Ovary (tissue), 3 donors: Measurements from ENCODE around the gene CAPN5.

ENCODE experiments used
- EP300 ChIP-seq: sonication (generic); formaldehyde crosslinking; IDR thresholded peaks from one replicate; pipeline ENCODE4 v1.6.1; 2017; ENCODE audit warnings: antibody characterized with exemption
- POLR2A ChIP-seq: fragments of 450-650 bp; IDR thresholded peaks from one replicate; pipeline ENCODE4 v1.6.1; 2017; ENCODE audit warnings: antibody characterized with exemption, mild to moderate bottlenecking, moderate library complexity
- TF ChIP-seq, protein P1 (sequence below), 3 donors: fragments of 450-650 bp in 2 of 3; fragments of 200-600 bp in 1 of 3; IDR thresholded peaks; one replicate each; pipeline versions ENCODE4 v1.5.1 to v1.8.0; 2016 to 2022; ENCODE audit warnings: antibody characterized with exemption in 3 of 3, mild to moderate bottlenecking in 1 of 3
- donor health status: DM: no; HTN: no; CAD: no.

DNA sequence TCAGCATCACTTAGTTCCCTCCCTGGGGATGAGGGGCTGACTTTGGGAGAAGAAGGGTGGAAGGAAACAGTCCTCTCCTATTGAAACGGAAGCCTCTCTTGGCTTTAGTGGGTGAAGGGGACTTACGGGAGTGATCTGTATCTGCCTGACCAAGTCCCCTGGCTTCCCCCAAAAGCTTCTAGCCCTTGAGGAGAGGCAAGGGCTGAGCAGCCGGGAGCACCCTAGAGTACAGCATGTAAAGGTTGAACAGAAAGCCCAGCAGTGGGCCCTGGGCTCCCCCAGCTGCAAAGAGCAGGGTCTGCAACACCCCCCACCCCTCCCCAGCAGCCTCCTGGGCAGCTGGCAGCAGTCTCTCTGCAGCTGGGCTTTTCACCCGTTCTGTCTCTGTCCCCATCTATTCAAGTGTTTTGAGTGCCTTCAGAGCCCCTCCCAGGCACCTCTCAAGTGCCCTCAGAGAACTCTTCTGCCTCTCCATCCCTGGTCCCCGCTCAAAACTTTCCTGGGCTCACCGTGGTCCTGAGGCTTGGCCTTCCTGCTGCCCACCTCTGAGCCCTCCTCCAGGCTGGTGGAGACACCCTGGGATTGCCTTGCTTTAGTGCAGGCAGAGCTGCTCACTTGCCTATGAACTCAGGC is 2.7 kb downstream of the CAPN5 start:
- TF ChIP-seq, protein P1, sequence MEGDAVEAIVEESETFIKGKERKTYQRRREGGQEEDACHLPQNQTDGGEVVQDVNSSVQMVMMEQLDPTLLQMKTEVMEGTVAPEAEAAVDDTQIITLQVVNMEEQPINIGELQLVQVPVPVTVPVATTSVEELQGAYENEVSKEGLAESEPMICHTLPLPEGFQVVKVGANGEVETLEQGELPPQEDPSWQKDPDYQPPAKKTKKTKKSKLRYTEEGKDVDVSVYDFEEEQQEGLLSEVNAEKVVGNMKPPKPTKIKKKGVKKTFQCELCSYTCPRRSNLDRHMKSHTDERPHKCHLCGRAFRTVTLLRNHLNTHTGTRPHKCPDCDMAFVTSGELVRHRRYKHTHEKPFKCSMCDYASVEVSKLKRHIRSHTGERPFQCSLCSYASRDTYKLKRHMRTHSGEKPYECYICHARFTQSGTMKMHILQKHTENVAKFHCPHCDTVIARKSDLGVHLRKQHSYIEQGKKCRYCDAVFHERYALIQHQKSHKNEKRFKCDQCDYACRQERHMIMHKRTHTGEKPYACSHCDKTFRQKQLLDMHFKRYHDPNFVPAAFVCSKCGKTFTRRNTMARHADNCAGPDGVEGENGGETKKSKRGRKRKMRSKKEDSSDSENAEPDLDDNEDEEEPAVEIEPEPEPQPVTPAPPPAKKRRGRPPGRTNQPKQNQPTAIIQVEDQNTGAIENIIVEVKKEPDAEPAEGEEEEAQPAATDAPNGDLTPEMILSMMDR (IDR thresholded peaks at IDR 0.05), result no peak
- TF ChIP-seq POLR2A, result no peak
- TF ChIP-seq EP300, result no peak
